GM18870 (cell line): ENCODE data around the gene VEGFB.

Experiments
- ATAC-seq: cut with Tn5 transposase; IDR thresholded peaks from one replicate; pipeline ENCODE4 v1.9.1; 2021; ENCODE audit warnings: moderate library complexity; ENCODE audit not compliant: unreplicated experiment

VEGFB gene

DNA sequence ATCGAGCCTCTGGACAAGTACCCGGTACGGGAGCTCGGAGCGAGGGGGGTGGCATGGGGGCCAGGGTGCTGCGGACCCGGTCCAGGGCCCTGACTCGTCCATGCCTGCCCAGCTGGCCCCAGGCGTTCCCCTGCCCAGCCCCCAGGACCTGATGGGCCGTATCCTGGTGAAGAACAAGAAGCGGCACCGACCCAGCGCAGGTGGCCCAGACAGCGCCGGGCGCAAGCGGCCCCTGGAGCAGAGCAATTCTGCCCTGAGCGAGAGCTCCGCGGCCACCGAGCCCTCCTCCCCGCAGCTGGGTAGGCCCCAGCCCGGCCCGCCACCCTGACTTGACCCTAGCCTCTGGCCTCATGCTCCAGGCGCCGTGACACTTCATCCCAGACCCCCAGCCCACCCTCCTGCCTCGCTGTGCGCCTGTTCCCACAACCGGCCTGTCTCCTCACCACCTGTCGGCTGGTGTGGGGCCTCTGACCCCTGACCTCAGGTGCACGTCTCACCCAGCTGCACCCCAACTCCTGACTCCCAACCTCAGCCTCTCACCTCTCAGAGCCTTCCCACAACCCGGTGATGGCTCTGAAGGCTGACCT is 24.7 kb downstream of the VEGFB start:
- no peak for ATAC-seq

DNA sequence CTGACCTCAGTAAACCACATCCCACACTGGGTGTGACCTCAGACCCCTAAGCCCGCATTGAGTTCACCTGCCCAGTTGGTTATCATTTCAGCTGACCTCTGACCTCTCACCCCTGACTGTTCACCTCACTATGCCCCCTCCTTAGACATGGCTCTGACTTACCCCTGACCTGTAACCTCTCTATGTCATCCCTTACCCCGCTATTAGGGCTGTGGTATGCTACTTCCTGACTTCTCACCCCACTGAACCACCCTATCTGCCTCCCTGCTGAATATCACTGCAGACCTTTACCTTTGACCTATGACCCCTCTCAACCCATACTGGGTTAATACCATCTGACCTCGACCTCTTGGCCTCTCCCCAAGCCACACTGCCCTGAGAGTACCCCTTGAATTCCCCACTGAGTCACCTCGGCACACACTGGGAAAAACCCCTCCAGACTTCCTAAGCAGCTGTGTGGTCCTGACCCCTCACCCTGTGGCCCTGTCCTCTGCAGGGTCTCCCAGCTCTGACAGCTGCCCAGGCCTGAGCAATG is 25.2 kb downstream of the VEGFB start:
- no peak for ATAC-seq

- ATAC-seq, result no peak
Measured at GRCh38 chr11:64260147-64260708, 25.8 kb downstream of the VEGFB start.

DNA sequence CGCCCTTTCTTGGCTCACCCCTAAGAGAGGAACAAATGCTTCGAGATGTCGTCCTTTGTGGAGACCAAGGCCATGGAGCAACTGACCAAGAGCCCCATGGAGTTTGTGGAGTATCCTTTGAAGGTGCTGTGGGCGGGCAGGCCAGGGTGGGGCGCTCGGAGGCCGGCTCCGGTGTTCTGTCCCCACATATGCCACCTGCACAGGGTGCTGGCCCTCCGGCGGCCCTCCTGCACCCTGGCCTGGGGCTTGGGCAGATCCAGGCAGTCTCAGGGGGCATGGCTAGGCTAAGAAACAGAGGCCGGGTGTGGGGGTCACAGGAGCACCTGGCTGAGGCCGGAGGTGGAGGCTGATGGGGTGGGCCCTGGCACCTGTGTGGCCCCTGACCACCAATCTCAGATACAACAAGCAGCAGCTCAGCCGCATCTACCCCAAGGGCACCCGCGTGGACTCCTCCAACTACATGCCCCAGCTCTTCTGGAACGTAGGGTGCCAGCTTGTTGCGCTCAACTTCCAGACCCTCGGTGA is 27.2 kb downstream of the VEGFB start:
- no peak for ATAC-seq

- ATAC-seq, result no peak
Measured at GRCh38 chr11:64262271-64263002, 28.1 kb downstream of the VEGFB start.

DNA sequence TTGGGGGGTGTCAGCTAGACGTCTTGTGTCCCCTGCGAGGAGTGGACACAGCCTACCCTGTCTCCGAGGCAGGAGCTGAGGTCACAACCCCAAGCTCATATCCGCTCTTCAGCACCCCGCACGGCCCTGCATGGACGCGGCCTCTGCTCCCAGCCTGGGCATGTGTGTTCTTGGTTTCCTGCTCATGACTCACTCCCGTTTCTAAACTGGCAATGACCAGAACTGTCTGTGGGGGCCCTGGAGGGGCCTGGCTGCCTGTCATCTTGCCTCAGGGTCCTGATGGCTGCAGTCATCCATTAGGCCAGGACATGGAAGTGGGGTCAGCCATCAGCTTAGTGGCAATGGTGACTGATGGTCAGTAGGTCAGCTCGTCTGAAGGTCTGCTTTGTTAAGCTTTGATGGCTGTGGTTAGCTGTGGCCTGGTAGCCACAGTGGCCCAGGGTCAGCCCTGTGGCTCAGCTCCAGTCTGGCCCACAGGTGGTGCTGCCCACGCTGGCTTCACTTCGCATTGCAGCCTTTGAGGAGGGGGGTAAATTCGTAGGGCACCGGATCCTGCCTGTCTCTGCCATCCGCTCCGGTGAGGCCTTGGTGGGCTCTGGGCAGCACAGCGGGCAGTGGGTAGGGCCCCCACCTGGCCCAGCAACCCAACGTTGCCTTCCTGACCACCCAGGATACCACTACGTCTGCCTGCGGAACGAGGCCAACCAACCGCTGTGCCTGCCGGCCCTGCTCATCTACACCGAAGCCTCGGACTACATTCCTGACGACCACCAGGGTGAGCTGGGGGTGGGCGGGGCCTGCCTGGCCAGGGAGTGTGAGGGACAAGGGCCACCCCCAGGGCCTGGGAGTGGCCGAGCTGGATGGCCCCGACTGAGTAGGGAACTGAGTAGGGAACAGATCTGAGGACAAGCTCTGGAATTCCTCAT is 28.9 kb downstream of the VEGFB start:
- no peak for ATAC-seq

- no peak for ATAC-seq
Measured at GRCh38 chr11:64263947-64264317, 29.5 kb downstream of the VEGFB start.

DNA sequence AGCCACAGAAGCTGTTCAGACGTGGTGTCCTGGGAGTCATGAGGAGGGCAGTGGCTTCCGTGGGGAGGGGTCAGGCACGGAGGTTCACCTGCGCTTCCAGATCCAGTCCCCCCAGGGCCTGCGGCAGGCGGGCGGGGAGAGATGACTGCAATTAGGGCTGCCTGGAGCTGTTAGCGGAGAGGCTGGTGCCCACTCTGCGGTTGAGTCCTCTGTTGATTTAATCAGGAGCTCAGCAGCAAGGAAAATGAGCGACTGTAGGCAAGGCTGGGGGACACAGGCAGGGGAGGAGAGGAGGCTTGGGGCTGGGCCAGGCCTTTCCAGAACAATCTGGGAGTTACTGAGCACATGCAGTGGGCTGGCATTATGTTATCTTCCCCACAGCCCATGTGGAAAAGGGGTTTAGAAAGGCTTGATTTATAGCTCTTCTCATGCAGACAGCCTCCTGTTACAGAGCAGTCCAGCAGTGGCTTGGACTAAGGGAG is 30.0 kb downstream of the VEGFB start:
- ATAC-seq, result no peak

- ATAC-seq, result no peak
Measured at GRCh38 chr11:64265176-64266160, 31.1 kb downstream of the VEGFB start.

GRCh38 chr11:64266339-64266738 is 32.0 kb downstream of the VEGFB start:
- ATAC-seq, result no peak

- ATAC-seq, result no peak
Measured at GRCh38 chr11:64267207-64267945, 33.0 kb downstream of the VEGFB start.

GRCh38 chr11:64268025-64268892 is 33.9 kb downstream of the VEGFB start:
- ATAC-seq, result no peak

GRCh38 chr11:64268893-64269539 is 34.6 kb downstream of the VEGFB start:
- peak; percentile 1 for ATAC-seq

GRCh38 chr11:64269540-64270220 is 35.3 kb downstream of the VEGFB start:
- ATAC-seq, result peak; percentile 68

DNA sequence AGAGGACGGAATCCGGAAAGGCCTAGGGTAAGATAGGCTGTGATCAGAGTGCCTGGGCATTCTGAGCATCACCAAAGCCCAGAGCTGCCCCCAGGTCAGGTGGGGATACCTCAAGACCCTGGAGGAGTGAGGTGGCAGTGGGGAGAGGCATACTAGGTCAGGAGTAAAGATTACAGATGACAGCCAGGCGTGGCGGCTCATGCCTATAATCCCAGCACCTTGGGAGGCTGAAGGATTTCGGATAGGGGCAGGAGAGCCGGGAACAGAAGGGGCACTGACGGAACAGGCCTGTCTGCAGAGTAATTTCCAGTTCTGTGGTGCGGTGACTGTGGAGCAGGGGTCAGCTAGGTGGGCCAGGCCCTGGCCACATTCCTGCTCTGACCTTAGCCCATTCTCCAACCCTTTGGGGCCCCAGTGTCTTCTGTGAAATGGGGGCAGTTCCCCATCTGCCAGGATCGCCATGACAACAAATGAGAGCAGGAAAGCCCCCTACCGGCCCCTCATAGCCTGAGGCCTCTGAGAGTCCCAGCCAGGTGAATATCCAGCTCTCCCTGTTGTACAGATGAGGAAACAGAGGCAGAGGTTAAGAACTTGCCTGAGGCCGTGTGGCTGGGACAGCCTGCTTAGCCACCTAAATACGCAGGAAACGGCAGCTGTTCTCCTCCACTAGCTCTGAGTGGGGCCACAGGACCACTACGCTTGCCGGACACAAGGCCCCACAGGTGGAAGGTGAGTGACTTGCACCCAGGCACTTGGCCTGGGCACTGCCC is 40.8 kb downstream of the VEGFB start:
- no peak for ATAC-seq

DNA sequence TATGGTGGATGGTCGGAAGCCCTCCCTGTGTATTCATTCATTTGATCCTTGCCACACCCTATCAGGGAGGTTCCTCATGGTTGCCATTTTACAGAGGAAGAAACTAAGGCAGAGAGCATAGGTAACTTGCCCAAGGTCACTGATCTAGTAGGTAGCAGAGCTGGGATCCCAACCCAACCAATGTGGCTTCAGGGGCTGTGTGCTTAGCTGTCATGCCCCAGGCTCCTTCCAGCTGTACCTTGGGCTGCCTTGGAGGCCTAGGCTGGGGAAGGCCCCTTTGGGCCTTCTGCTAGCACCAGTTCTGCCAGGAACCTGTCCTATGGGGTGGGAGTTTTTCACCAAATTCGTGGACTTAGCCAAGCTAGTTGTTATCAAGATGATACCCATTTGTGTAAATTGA is 41.5 kb downstream of the VEGFB start:
- no peak for ATAC-seq
